HepG2 (cell line): Measurements from ENCODE around the gene DPH2. TPM values are rescaled to one million over a fixed set of nuclear protein-coding genes. Genes with fewer than 3 reads are reported as not detected.

Experiments
- ATAC-seq: fragments of 200-7000 bp; cut with Tn5 transposase; 3 replicates; pipeline ENCODE4 v1.9.1; 2020; ENCODE audit warnings: mild to moderate bottlenecking, moderate library complexity
- BruUV-seq: library from RNA; stranded (reverse); fragments of 400-500 nt; replicated peaks from 2 replicates; lab custom pipeline; 2021; lab: Mats Ljungman, UMichigan
- CTCF ChIA-PET: fragments of 300-600 bp; formaldehyde crosslinking; extraction: SDS; loops from one replicate; lab custom pipeline; 2021; ENCODE audit warnings: low total read pairs, inconsistent platforms, low intra/inter-chr PET ratio; lab: Yijun Ruan, JAX
- POLR2A ChIA-PET: fragments of 350-600 bp; sonication (Branson Sonifier 250); formaldehyde crosslinking; loops from one replicate; lab custom pipeline; 2020; ENCODE audit warnings: antibody characterized with exemption, inconsistent platforms; lab: Yijun Ruan, JAX
- DNase-seq: peaks from one replicate; pipeline ENCODE4 v3.0.0-alpha.2; 2015; ENCODE audit warnings: low spot score
- FAIRE-seq: peaks from 3 replicates; lab custom pipeline; 2011; peaks lifted over from hg19 to GRCh38; lab: Jason Lieb, UNC
- H2AFZ ChIP-seq: one replicate; pipeline ENCODE4 v1.6.1; 2011; ENCODE audit warnings: low read length, inconsistent platforms
- H3K27ac ChIP-seq: fragments of 300-600 bp; 3 replicates; pipeline ENCODE4 v1.8.0; 2011; ENCODE audit warnings: mixed run types, mild to moderate bottlenecking, mixed read lengths, low read length, inconsistent platforms; ENCODE audit not compliant: insufficient read depth; ENCODE audit errors: extremely low read length
- H3K27me3 ChIP-seq, 2 experiments: fragments of 200-600 bp in 1 of 2; 2 replicates in 1 of 2; 3 replicates in 1 of 2; pipeline versions ENCODE4 v1.6.0 to v1.8.0; 2011; ENCODE audit warnings: low read length in 2 of 2, mild to moderate bottlenecking in 2 of 2, moderate library complexity in 2 of 2, inconsistent platforms in 1 of 2; ENCODE audit not compliant: insufficient read depth in 2 of 2, control insufficient read depth in 1 of 2
- H3K36me3 ChIP-seq, 2 experiments: fragments of 200-600 bp in 1 of 2; replicated peaks in 1 of 2; 2 replicates in 1 of 2; 3 replicates in 1 of 2; pipeline versions ENCODE4 v1.5.1 to v1.8.0; 2011; ENCODE audit warnings: low read length in 2 of 2, inconsistent platforms in 1 of 2; ENCODE audit not compliant: insufficient read depth in 2 of 2, control insufficient read depth in 1 of 2
- H3K4me1 ChIP-seq: 2 replicates; pipeline ENCODE4 v1.5.1; 2012; ENCODE audit warnings: low read length, inconsistent platforms; ENCODE audit not compliant: insufficient read depth
- H3K4me2 ChIP-seq: 2 replicates; pipeline ENCODE4 v1.6.0; 2011; ENCODE audit warnings: low read depth, low read length, inconsistent platforms
- H3K4me3 ChIP-seq, 3 experiments: fragments of 200-600 bp in 1 of 3; sonication (generic), shearing (Covaris generic) in 1 of 3; replicated peaks in 1 of 3; 2 replicates each; pipeline ENCODE4 v1.5.1; 2011 to 2016; ENCODE audit warnings: low read length in 3 of 3, inconsistent platforms in 2 of 3, low read depth in 2 of 3, mild to moderate bottlenecking in 2 of 3, control low read depth in 1 of 3, mixed read lengths in 1 of 3; ENCODE audit not compliant: insufficient read depth in 1 of 3
- H3K79me2 ChIP-seq: one replicate; pipeline ENCODE4 v1.6.1; 2011; ENCODE audit warnings: low read length, inconsistent platforms; ENCODE audit not compliant: insufficient read depth
- H3K9ac ChIP-seq: 2 replicates; pipeline ENCODE4 v1.6.0; 2011; ENCODE audit warnings: mild to moderate bottlenecking, low read depth, low read length, inconsistent platforms; ENCODE audit not compliant: insufficient read depth
- H3K9me3 ChIP-seq: 2 replicates; pipeline ENCODE4 v1.5.1; 2012; ENCODE audit warnings: mild to moderate bottlenecking, low read length
- H4K20me1 ChIP-seq: 2 replicates; pipeline ENCODE4 v1.6.0; 2011; ENCODE audit warnings: inconsistent platforms, mild to moderate bottlenecking, low read length, moderate library complexity; ENCODE audit not compliant: insufficient read depth
- HES4 ChIP-seq: sonication (generic); formaldehyde crosslinking; IDR thresholded peaks from 2 replicates; pipeline ENCODE4 v1.9.0; 2021; ENCODE audit warnings: mild to moderate bottlenecking, missing genetic modification reagents, borderline replicate concordance
- IKZF4 ChIP-seq: sonication (generic); formaldehyde crosslinking; IDR thresholded peaks from 2 replicates; pipeline ENCODE4 v1.5.1; 2020; ENCODE audit warnings: borderline replicate concordance, mild to moderate bottlenecking, low read depth, missing genetic modification reagents; ENCODE audit errors: not compliant biosample characterization
- NONO ChIP-seq, 2 experiments: fragments of 450-650 bp in 1 of 2; sonication (generic) in 1 of 2; formaldehyde crosslinking in 1 of 2; IDR thresholded peaks in 1 of 2; conservative IDR thresholded peaks in 1 of 2; 2 replicates each; pipeline versions ENCODE4 v1.6.1 to v1.8.0; 2017 to 2022; ENCODE audit warnings: mild to moderate bottlenecking in 1 of 2, missing genetic modification reagents in 1 of 2, moderate library complexity in 1 of 2
- SP4 ChIP-seq: sonication (generic); formaldehyde crosslinking; IDR thresholded peaks from 2 replicates; pipeline ENCODE4 v1.8.1; 2023; ENCODE audit warnings: mild to moderate bottlenecking, missing genetic modification reagents
- ZNF230 ChIP-seq: sonication (generic); formaldehyde crosslinking; IDR thresholded peaks from 2 replicates; pipeline ENCODE4 v1.4.0; 2020; ENCODE audit warnings: mild to moderate bottlenecking, missing genetic modification reagents
- ZNF326 ChIP-seq: sonication (generic); formaldehyde crosslinking; IDR thresholded peaks from 2 replicates; pipeline ENCODE4 v1.4.0; 2020; ENCODE audit warnings: missing genetic modification reagents, borderline replicate concordance
- ZNF446 ChIP-seq: sonication (generic); formaldehyde crosslinking; IDR thresholded peaks from 2 replicates; pipeline ENCODE4 v1.5.0; 2020; ENCODE audit warnings: mild to moderate bottlenecking, missing genetic modification reagents
- ZNF619 ChIP-seq: sonication (generic); formaldehyde crosslinking; IDR thresholded peaks from 2 replicates; pipeline ENCODE4 v1.4.0; 2020; ENCODE audit warnings: mild to moderate bottlenecking, missing genetic modification reagents
- ZNF780A ChIP-seq: sonication (generic); formaldehyde crosslinking; IDR thresholded peaks from 2 replicates; pipeline ENCODE4 v1.8.0; 2022; ENCODE audit warnings: mild to moderate bottlenecking, missing genetic modification reagents, moderate library complexity
- ZSCAN22 ChIP-seq: sonication (generic); formaldehyde crosslinking; IDR thresholded peaks from 2 replicates; pipeline ENCODE4 v1.4.0; 2020; ENCODE audit warnings: mild to moderate bottlenecking, missing genetic modification reagents
- WGBS: methylation state at CpG from one replicate; pipeline ENCODE4 v1.1.6; 2017; ENCODE audit warnings: low lambda C conversion rate; 5-methylcytosine and 5-hydroxymethylcytosine counted together
- in situ Hi-C: cut with HindIII; loops from 2 replicates; pipeline ENCODE4 v1.10.0; 2017; ENCODE audit warnings: low pct_unique_long_range_greater_than_20kb; ENCODE audit not compliant: extremely low pct_ligation_motif_present
- intact Hi-C: fragments of 100-400 bp; cut with micrococcal nuclease; formaldehyde crosslinking; loops from one replicate; pipeline ENCODE4 v1.10.0; 2022; ENCODE audit not compliant: unreplicated experiment
- polyA plus RNA-seq, 8 experiments: library from polyadenylated mRNA; depleted of rRNA in 3 of 8; stranded (reverse) in 7 of 8; unstranded in 1 of 8; fragments of >200 nt; fragmentation: Illumina TruSeq in 4 of 8; extraction: Trizol in 4 of 8; gene quantifications; 2 replicates each; pipeline versions ENCODE4 v1.2.1 to v1.2.3, GENCODE V29; 2011 to 2016; ENCODE audit warnings: low read depth in 4 of 8, missing spikeins in 1 of 8, mixed read lengths in 1 of 8; ENCODE audit not compliant: insufficient read depth in 1 of 8
- total RNA-seq, 5 experiments: library from RNA; depleted of rRNA; stranded (reverse); fragments of >200 nt; fragmentation: Illumina TruSeq; extraction: Trizol; gene quantifications; 2 replicates each; pipeline ENCODE4 v1.2.3, GENCODE V29; 2016; ENCODE audit warnings: low read depth in 1 of 5
- TF ChIP-seq, protein P1 (sequence below): sonication (generic); formaldehyde crosslinking; IDR thresholded peaks from 2 replicates; pipeline ENCODE4 v1.9.0; 2021; ENCODE audit warnings: mild to moderate bottlenecking, missing genetic modification reagents
- TF ChIP-seq, protein P2 (sequence below): sonication (generic); formaldehyde crosslinking; IDR thresholded peaks from 2 replicates; pipeline ENCODE4 v1.4.0; 2020; ENCODE audit warnings: missing genetic modification reagents, mild to moderate bottlenecking, borderline replicate concordance

Gene DPH2
- total and polyA plus RNA-seq, 2 of the 13 experiments (the other 11 are each of a cell fraction or from before 2014, with no cell fraction given): 32.2 to 38.3 TPM

DNA sequence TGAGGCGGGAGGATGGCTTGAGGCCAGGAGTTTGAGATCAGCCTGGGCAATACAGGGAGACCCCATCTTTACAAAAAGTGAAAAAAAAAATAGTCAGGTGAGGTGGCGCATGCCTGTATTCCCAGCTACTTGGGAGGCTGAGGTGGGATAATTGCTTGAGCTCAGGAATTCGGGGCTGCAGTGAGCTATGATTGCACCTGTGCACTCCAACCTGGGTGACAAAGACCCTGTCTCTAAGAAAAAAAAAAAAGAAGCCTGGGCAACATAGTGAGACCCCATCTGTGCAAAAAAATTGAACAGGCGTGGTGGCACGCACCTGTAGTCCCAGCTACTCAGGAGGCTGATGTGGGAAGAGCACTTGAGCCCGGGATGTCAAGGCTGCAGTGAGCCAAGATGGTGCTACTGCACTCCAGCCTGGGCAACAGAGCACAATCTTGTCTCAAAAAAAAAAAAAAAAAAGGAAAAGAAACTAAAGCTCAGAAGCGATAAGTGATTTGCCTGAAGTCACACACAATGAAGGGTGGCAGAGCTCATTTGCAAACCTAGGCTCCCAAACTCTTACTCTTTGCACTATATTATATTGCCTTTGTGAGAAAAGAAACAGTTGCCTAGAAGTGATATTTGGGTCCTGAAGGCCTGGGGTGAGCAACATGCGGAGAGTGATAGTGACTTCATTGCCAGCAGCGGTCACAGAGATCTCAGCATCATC lies 23.6 kb downstream of the DPH2 start (continued):
- TF ChIP-seq, protein P1, sequence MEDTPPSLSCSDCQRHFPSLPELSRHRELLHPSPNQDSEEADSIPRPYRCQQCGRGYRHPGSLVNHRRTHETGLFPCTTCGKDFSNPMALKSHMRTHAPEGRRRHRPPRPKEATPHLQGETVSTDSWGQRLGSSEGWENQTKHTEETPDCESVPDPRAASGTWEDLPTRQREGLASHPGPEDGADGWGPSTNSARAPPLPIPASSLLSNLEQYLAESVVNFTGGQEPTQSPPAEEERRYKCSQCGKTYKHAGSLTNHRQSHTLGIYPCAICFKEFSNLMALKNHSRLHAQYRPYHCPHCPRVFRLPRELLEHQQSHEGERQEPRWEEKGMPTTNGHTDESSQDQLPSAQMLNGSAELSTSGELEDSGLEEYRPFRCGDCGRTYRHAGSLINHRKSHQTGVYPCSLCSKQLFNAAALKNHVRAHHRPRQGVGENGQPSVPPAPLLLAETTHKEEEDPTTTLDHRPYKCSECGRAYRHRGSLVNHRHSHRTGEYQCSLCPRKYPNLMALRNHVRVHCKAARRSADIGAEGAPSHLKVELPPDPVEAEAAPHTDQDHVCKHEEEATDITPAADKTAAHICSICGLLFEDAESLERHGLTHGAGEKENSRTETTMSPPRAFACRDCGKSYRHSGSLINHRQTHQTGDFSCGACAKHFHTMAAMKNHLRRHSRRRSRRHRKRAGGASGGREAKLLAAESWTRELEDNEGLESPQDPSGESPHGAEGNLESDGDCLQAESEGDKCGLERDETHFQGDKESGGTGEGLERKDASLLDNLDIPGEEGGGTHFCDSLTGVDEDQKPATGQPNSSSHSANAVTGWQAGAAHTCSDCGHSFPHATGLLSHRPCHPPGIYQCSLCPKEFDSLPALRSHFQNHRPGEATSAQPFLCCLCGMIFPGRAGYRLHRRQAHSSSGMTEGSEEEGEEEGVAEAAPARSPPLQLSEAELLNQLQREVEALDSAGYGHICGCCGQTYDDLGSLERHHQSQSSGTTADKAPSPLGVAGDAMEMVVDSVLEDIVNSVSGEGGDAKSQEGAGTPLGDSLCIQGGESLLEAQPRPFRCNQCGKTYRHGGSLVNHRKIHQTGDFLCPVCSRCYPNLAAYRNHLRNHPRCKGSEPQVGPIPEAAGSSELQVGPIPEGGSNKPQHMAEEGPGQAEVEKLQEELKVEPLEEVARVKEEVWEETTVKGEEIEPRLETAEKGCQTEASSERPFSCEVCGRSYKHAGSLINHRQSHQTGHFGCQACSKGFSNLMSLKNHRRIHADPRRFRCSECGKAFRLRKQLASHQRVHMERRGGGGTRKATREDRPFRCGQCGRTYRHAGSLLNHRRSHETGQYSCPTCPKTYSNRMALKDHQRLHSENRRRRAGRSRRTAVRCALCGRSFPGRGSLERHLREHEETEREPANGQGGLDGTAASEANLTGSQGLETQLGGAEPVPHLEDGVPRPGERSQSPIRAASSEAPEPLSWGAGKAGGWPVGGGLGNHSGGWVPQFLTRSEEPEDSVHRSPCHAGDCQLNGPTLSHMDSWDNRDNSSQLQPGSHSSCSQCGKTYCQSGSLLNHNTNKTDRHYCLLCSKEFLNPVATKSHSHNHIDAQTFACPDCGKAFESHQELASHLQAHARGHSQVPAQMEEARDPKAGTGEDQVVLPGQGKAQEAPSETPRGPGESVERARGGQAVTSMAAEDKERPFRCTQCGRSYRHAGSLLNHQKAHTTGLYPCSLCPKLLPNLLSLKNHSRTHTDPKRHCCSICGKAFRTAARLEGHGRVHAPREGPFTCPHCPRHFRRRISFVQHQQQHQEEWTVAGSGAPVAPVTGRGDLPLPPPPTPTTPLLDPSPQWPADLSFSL: no peak
- TF ChIP-seq ZNF619 (no peak), ZNF230 (CRISPR knock-in tag) (no peak), IKZF4 (CRISPR knock-in tag) (no peak)

DNA sequence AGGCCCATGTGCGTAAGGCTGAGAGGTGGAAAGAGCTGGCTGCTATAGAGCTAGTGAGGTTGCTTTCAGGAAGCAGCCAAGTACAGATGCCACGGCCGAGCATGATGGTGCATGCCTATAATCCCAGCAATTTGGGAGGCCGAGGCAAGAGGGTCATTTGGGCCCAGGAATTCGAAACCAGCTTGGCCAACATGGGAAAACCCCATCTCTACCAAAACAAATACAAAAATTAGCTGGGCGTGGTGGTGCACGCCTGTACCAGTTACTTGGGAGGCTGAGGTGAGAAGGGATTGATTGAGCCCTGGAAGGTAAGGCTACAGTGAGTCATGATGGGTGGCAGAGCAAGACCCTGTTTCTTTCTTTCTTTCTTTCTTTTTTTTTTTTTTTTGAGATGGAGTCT lies 24.3 kb downstream of the DPH2 start:
- no peak overlapping the region for H3K4me2 ChIP-seq
- TF ChIP-seq, protein P2, sequence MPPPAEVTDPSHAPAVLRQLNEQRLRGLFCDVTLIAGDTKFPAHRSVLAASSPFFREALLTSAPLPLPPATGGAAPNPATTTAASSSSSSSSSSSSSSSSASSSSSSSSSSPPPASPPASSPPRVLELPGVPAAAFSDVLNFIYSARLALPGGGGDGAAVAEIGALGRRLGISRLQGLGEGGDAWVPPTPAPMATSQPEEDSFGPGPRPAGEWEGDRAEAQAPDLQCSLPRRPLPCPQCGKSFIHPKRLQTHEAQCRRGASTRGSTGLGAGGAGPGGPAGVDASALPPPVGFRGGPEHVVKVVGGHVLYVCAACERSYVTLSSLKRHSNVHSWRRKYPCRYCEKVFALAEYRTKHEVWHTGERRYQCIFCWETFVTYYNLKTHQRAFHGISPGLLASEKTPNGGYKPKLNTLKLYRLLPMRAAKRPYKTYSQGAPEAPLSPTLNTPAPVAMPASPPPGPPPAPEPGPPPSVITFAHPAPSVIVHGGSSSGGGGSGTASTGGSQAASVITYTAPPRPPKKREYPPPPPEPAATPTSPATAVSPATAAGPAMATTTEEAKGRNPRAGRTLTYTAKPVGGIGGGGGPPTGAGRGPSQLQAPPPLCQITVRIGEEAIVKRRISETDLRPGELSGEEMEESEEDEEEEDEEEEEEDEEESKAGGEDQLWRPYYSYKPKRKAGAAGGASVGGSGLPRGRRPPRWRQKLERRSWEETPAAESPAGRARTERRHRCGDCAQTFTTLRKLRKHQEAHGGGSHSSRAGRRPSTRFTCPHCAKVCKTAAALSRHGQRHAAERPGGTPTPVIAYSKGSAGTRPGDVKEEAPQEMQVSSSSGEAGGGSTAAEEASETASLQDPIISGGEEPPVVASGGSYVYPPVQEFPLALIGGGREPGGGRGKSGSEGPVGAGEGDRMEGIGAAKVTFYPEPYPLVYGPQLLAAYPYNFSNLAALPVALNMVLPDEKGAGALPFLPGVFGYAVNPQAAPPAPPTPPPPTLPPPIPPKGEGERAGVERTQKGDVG (CRISPR knock-in tag): no peak
- TF ChIP-seq NONO (IDR thresholded peaks at IDR 0.05) (no peak), NONO (CRISPR knock-in tag; conservative IDR thresholded peaks at IDR 0.05) (no peak), ZSCAN22 (CRISPR knock-in tag) (no peak), ZNF326 (CRISPR knock-in tag) (no peak), SP4 (CRISPR knock-in tag) (no peak), ZNF446 (CRISPR knock-in tag) (no peak), HES4 (no peak), ZNF780A (CRISPR knock-in tag) (no peak)

More for the DNA sequence above, 24.3 kb downstream of the DPH2 start:
- intact Hi-C loops (loop anchor here (2.0 kb wide), 1 partner anchor 43 kb away; no protein-coding TSS in a partner anchor), in situ Hi-C loops (no loop called here)
- no peak overlapping the region for H3K4me3 ChIP-seq
- ChIA-PET POLR2A (interaction anchor here (0.7 to 1.1 kb wide), 2 partner anchors 16 to 30 kb away, joined by 3 read pairs; no protein-coding TSS in a partner anchor), CTCF (interaction anchor here (1.5 kb wide), 1 partner anchor 54 kb away, joined by 6 read pairs; no protein-coding TSS in a partner anchor)
- WGBS: 85% methylated on average over 6 of the region's 7 CpGs
- no peak overlapping the region for H3K9ac ChIP-seq
- H3K79me2 ChIP-seq: no peaks in the 10 kb centered on the region
- no peaks in the 10 kb centered on the region for H3K9me3 ChIP-seq
- no peaks in the 10 kb centered on the region for H4K20me1 ChIP-seq
- ATAC-seq: no peak
- no peak overlapping the region for H2AFZ ChIP-seq
- FAIRE-seq: no peak
- peaks cover 54% of the 10 kb centered on the region for H3K4me1 ChIP-seq
- H3K27ac ChIP-seq: no peak overlapping the region
- TSS peak; percentile 19 for BruUV-seq
- no peak for DNase-seq
- H3K27me3 ChIP-seq: no peaks in the 10 kb centered on the region
- H3K36me3 ChIP-seq: no peaks in the 10 kb centered on the region
